Upper lobe of left lung (tissue), 4 donors: ENCODE measurements around the gene DNAH8.

Experiments used
- POLR2A ChIP-seq, 4 donors: fragments of 450-650 bp; IDR thresholded peaks; one replicate each; pipeline ENCODE4 v1.5.1; 2016 to 2017; ENCODE audit warnings: antibody characterized with exemption in 4 of 4, mild to moderate bottlenecking in 2 of 4
- TF ChIP-seq, protein P1 (sequence below), 6 experiments: fragments of 450-650 bp in 4 of 6; fragments of 200-600 bp in 2 of 6; sonication (generic) in 2 of 6; IDR thresholded peaks; one replicate each; pipeline ENCODE4 v1.5.1; 2016 to 2019; ENCODE audit warnings: antibody characterized with exemption in 6 of 6

DNA sequence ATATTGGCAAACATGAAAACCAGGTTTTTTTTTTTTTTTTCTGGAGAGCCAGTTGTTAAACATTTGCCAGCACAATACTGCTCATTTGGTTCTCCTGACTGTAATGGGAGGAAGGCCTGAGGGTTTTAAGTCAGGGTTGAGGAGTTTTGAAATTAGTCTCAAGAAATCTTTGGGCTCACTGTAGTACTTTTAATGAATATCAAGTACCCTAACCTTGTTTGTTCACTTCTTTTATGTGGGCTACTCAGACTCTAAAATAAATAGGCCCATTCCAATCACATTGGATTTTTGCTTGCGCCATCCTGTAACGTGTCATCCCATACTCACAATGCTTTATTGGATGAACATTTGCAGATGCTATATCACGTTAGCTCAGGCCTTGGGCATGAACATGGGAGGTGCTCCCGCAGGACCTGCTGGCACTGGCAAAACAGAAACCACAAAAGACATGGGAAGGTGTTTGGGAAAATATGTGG, 146.9 kb downstream of the DNAH8 start:
- TF ChIP-seq, protein P1, sequence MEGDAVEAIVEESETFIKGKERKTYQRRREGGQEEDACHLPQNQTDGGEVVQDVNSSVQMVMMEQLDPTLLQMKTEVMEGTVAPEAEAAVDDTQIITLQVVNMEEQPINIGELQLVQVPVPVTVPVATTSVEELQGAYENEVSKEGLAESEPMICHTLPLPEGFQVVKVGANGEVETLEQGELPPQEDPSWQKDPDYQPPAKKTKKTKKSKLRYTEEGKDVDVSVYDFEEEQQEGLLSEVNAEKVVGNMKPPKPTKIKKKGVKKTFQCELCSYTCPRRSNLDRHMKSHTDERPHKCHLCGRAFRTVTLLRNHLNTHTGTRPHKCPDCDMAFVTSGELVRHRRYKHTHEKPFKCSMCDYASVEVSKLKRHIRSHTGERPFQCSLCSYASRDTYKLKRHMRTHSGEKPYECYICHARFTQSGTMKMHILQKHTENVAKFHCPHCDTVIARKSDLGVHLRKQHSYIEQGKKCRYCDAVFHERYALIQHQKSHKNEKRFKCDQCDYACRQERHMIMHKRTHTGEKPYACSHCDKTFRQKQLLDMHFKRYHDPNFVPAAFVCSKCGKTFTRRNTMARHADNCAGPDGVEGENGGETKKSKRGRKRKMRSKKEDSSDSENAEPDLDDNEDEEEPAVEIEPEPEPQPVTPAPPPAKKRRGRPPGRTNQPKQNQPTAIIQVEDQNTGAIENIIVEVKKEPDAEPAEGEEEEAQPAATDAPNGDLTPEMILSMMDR (IDR thresholded peaks at IDR 0.05): no peak
- TF ChIP-seq POLR2A (IDR thresholded peaks at IDR 0.05): no peak
